GM23338 (cell line): ENCODE data around the gene EPPIN. TPM values are rescaled to one million over a fixed set of nuclear protein-coding genes. Genes with fewer than 3 reads are reported as not detected.

ENCODE experiments used
- ATAC-seq: fragments of 200-7000 bp; cut with Tn5 transposase; 3 replicates; pipeline ENCODE4 v1.9.1; 2020
- DNase-seq: peaks from one replicate; pipeline ENCODE4 v3.0.0-alpha.2; 2015; ENCODE audit warnings: low spot score
- H2AFZ ChIP-seq: fragments of 200-600 bp; sonication (generic); 2 replicates; pipeline ENCODE4 v1.8.0; 2016; ENCODE audit warnings: antibody characterized with exemption, mild to moderate bottlenecking, moderate library complexity
- H3F3A ChIP-seq: fragments of 200-600 bp; sonication (generic); replicated peaks from 2 replicates; pipeline ENCODE4 v1.8.0; 2017; ENCODE audit warnings: antibody characterized with exemption, mixed run types, low read depth
- H3K27ac ChIP-seq: fragments of 200-600 bp; sonication (generic); 2 replicates; pipeline ENCODE4 v1.6.1; 2016; ENCODE audit warnings: low read depth
- H3K27me3 ChIP-seq: fragments of 200-600 bp; sonication (generic); 2 replicates; pipeline ENCODE4 v1.8.0; 2016; ENCODE audit warnings: mild to moderate bottlenecking, mixed run types, moderate library complexity; ENCODE audit not compliant: insufficient read depth
- H3K36me3 ChIP-seq: fragments of 200-600 bp; sonication (generic); 2 replicates; pipeline ENCODE4 v1.8.0; 2016; ENCODE audit warnings: mild to moderate bottlenecking; ENCODE audit not compliant: insufficient read depth
- H3K4me1 ChIP-seq: fragments of 200-600 bp; sonication (generic); 2 replicates; pipeline ENCODE4 v1.8.0; 2016; ENCODE audit warnings: mild to moderate bottlenecking, moderate library complexity; ENCODE audit not compliant: insufficient read depth
- H3K4me2 ChIP-seq: fragments of 200-600 bp; sonication (generic); 2 replicates; pipeline ENCODE4 v1.7.1; 2017; ENCODE audit warnings: mixed run types
- H3K4me3 ChIP-seq: fragments of 200-600 bp; sonication (generic); 2 replicates; pipeline ENCODE4 v1.6.1; 2016; ENCODE audit warnings: mixed run types
- H3K79me2 ChIP-seq: fragments of 200-600 bp; sonication (generic); replicated peaks from 2 replicates; pipeline ENCODE4 v1.8.0; 2017; ENCODE audit warnings: mild to moderate bottlenecking; ENCODE audit not compliant: insufficient read depth
- H3K9me2 ChIP-seq: fragments of 200-600 bp; sonication (generic); 2 replicates; pipeline ENCODE4 v1.8.0; 2017; ENCODE audit not compliant: insufficient read depth
- H4K20me1 ChIP-seq: fragments of 200-600 bp; sonication (generic); replicated peaks from 2 replicates; pipeline ENCODE4 v1.8.0; 2017; ENCODE audit warnings: mild to moderate bottlenecking; ENCODE audit not compliant: insufficient read depth
- H3K27ac Mint-ChIP-seq: 2 replicates; pipeline ENCODE4 v1.8.0; 2020; ENCODE audit warnings: inconsistent platforms, mild to moderate bottlenecking, moderate library complexity, mixed read lengths
- H3K27me3 Mint-ChIP-seq: 3 replicates; pipeline ENCODE4 v1.8.0; 2022; ENCODE audit warnings: low read depth, mild to moderate bottlenecking, moderate library complexity, mixed read lengths, inconsistent platforms; ENCODE audit not compliant: insufficient read depth, poor library complexity
- H3K36me3 Mint-ChIP-seq: 3 replicates; pipeline ENCODE4 v1.8.0; 2021; ENCODE audit warnings: low read depth, mild to moderate bottlenecking, inconsistent platforms, moderate library complexity, mixed read lengths
- H3K4me1 Mint-ChIP-seq: 3 replicates; pipeline ENCODE4 v1.8.0; 2020; ENCODE audit warnings: mild to moderate bottlenecking, inconsistent platforms, mixed read lengths
- H3K4me3 Mint-ChIP-seq: 3 replicates; pipeline ENCODE4 v1.8.0; 2021; ENCODE audit warnings: moderate library complexity, mild to moderate bottlenecking, inconsistent platforms, mixed read lengths
- H3K9me3 Mint-ChIP-seq: 3 replicates; pipeline ENCODE4 v1.8.0; 2020; ENCODE audit warnings: moderate library complexity, mild to moderate bottlenecking, inconsistent platforms, mixed read lengths
- CREB1 ChIP-seq: fragments of 250-450 bp; sonication (Bioruptor Pico); IDR thresholded peaks from 2 replicates; pipeline ENCODE4 v1.5.0; 2020; ENCODE audit warnings: low read depth, mild to moderate bottlenecking, moderate library complexity
- CTCF ChIP-seq, 2 experiments: fragments of 200-600 bp in 1 of 2; sonication (generic) in 1 of 2; conservative IDR thresholded peaks; 2 replicates each; pipeline versions ENCODE4 v1.5.1 to v1.6.1; 2016 to 2017; ENCODE audit warnings: antibody characterized with exemption in 2 of 2, low read depth in 2 of 2, mild to moderate bottlenecking in 2 of 2, moderate library complexity in 1 of 2
- EZH2 ChIP-seq: fragments of 200-600 bp; sonication (generic); IDR thresholded peaks from one replicate; pipeline ENCODE4 v1.8.0; 2017; ENCODE audit warnings: antibody characterized with exemption, mild to moderate bottlenecking, low read depth; ENCODE audit not compliant: unreplicated experiment
- EZH2phosphoT487 ChIP-seq: fragments of 200-600 bp; sonication (generic); IDR thresholded peaks from one replicate; pipeline ENCODE4 v1.8.1; 2018; ENCODE audit warnings: antibody characterized with exemption; ENCODE audit not compliant: unreplicated experiment
- JUNB ChIP-seq: IDR thresholded peaks from one replicate; pipeline ENCODE4 v1.6.1; 2016; ENCODE audit warnings: antibody characterized with exemption; ENCODE audit not compliant: unreplicated experiment
- NANOG ChIP-seq: IDR thresholded peaks from 2 replicates; pipeline ENCODE4 v1.6.1; 2016; ENCODE audit warnings: antibody characterized with exemption, borderline replicate concordance
- POLR2AphosphoS5 ChIP-seq: IDR thresholded peaks from 2 replicates; pipeline ENCODE4 v1.6.1; 2016; ENCODE audit warnings: antibody characterized with exemption, low read depth
- REST ChIP-seq: IDR thresholded peaks from one replicate; pipeline ENCODE4 v1.6.1; 2018; ENCODE audit warnings: antibody characterized with exemption; ENCODE audit not compliant: unreplicated experiment
- STAT1 ChIP-seq: IDR thresholded peaks from one replicate; pipeline ENCODE4 v1.6.1; 2016; ENCODE audit warnings: antibody characterized with exemption; ENCODE audit not compliant: unreplicated experiment
- ZNF114 ChIP-seq: fragments of 250-450 bp; sonication (Bioruptor Pico); IDR thresholded peaks from 2 replicates; pipeline ENCODE4 v1.5.0; 2020; ENCODE audit warnings: mild to moderate bottlenecking, moderate library complexity
- ZNF331 ChIP-seq: fragments of 250-450 bp; sonication (Bioruptor Pico); IDR thresholded peaks from 2 replicates; pipeline ENCODE4 v1.5.0; 2020; ENCODE audit warnings: low read depth, mild to moderate bottlenecking, moderate library complexity
- polyA plus RNA-seq: library from polyadenylated mRNA; unstranded; fragments of >200 nt; fragmentation: Nextera tagmentation; extraction: Ambion mirVana; gene quantifications from 2 replicates; pipeline ENCODE4 v1.2.1, GENCODE V29; 2016
- total RNA-seq: library from RNA; depleted of rRNA; stranded (reverse); fragments of >200 nt; shearing (Covaris generic); gene quantifications from 2 replicates; pipeline ENCODE4 v1.2.3, GENCODE V29; 2014
- TF ChIP-seq, protein P1 (sequence below): fragments of 250-450 bp; sonication (Bioruptor Pico); IDR thresholded peaks from 2 replicates; pipeline ENCODE4 v1.5.0; 2020; ENCODE audit warnings: mild to moderate bottlenecking, moderate library complexity
- TF ChIP-seq, protein P2 (sequence below): IDR thresholded peaks from 2 replicates; pipeline ENCODE4 v1.6.1; 2016; ENCODE audit warnings: antibody characterized with exemption

EPPIN gene
- total and polyA plus RNA-seq, 2 experiments from 2014 or later = 0.78 TPM; not detected in 1

- Mint-ChIP-seq H3K4me3 (no peak overlapping the region), H3K27ac (no peak overlapping the region; the same call in 1 of the 2 replicates), H3K36me3 (peaks cover 7% of the 10 kb centered on the region; the same call in 2 of the 3 replicates), H3K9me3 (peaks cover 7% of the 10 kb centered on the region), H3K4me1 (no peaks in the 10 kb centered on the region), H3K27me3 (no peaks in the 10 kb centered on the region)
- Histone ChIP-seq H3K4me3 (no peak overlapping the region), H3K9me2 (no peaks in the 10 kb centered on the region), H3K27me3 (no peaks in the 10 kb centered on the region), H4K20me1 (no peaks in the 10 kb centered on the region), H2AFZ (no peak overlapping the region), H3K36me3 (no peaks in the 10 kb centered on the region), H3F3A (no peaks in the 10 kb centered on the region), H3K79me2 (no peaks in the 10 kb centered on the region), H3K4me1 (peaks cover 6% of the 10 kb centered on the region), H3K4me2 (no peak overlapping the region), H3K27ac (no peak overlapping the region)
- DNase-seq = peak; percentile 26
- TF ChIP-seq REST (no peak), CTCF (conservative IDR thresholded peaks at IDR 0.05; ENCODE audit: low read depth in 2 of 2) (no peak), EZH2 (no peak), JUNB (no peak), POLR2AphosphoS5 (no peak), NANOG (no peak), EZH2phosphoT487 (no peak), CREB1 (CRISPR knock-in tag) (no peak), ZNF114 (CRISPR knock-in tag) (no peak), STAT1 (no peak), ZNF331 (CRISPR knock-in tag) (no peak)
- TF ChIP-seq, protein P1, sequence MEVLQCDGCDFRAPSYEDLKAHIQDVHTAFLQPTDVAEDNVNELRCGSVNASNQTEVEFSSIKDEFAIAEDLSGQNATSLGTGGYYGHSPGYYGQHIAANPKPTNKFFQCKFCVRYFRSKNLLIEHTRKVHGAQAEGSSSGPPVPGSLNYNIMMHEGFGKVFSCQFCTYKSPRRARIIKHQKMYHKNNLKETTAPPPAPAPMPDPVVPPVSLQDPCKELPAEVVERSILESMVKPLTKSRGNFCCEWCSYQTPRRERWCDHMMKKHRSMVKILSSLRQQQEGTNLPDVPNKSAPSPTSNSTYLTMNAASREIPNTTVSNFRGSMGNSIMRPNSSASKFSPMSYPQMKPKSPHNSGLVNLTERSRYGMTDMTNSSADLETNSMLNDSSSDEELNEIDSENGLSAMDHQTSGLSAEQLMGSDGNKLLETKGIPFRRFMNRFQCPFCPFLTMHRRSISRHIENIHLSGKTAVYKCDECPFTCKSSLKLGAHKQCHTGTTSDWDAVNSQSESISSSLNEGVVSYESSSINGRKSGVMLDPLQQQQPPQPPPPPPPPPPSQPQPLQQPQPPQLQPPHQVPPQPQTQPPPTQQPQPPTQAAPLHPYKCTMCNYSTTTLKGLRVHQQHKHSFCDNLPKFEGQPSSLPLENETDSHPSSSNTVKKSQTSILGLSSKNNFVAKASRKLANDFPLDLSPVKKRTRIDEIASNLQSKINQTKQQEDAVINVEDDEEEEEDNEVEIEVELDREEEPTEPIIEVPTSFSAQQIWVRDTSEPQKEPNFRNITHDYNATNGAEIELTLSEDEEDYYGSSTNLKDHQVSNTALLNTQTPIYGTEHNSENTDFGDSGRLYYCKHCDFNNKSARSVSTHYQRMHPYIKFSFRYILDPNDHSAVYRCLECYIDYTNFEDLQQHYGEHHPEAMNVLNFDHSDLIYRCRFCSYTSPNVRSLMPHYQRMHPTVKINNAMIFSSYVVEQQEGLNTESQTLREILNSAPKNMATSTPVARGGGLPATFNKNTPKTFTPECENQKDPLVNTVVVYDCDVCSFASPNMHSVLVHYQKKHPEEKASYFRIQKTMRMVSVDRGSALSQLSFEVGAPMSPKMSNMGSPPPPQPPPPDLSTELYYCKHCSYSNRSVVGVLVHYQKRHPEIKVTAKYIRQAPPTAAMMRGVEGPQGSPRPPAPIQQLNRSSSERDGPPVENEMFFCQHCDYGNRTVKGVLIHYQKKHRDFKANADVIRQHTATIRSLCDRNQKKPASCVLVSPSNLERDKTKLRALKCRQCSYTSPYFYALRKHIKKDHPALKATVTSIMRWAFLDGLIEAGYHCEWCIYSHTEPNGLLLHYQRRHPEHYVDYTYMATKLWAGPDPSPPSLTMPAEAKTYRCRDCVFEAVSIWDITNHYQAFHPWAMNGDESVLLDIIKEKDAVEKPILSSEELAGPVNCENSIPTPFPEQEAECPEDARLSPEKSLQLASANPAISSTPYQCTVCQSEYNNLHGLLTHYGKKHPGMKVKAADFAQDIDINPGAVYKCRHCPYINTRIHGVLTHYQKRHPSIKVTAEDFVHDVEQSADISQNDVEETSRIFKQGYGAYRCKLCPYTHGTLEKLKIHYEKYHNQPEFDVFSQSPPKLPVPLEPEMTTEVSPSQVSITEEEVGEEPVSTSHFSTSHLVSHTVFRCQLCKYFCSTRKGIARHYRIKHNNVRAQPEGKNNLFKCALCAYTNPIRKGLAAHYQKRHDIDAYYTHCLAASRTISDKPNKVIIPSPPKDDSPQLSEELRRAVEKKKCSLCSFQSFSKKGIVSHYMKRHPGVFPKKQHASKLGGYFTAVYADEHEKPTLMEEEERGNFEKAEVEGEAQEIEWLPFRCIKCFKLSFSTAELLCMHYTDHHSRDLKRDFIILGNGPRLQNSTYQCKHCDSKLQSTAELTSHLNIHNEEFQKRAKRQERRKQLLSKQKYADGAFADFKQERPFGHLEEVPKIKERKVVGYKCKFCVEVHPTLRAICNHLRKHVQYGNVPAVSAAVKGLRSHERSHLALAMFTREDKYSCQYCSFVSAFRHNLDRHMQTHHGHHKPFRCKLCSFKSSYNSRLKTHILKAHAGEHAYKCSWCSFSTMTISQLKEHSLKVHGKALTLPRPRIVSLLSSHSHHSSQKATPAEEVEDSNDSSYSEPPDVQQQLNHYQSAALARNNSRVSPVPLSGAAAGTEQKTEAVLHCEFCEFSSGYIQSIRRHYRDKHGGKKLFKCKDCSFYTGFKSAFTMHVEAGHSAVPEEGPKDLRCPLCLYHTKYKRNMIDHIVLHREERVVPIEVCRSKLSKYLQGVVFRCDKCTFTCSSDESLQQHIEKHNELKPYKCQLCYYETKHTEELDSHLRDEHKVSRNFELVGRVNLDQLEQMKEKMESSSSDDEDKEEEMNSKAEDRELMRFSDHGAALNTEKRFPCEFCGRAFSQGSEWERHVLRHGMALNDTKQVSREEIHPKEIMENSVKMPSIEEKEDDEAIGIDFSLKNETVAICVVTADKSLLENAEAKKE = no peak
- TF ChIP-seq, protein P2, sequence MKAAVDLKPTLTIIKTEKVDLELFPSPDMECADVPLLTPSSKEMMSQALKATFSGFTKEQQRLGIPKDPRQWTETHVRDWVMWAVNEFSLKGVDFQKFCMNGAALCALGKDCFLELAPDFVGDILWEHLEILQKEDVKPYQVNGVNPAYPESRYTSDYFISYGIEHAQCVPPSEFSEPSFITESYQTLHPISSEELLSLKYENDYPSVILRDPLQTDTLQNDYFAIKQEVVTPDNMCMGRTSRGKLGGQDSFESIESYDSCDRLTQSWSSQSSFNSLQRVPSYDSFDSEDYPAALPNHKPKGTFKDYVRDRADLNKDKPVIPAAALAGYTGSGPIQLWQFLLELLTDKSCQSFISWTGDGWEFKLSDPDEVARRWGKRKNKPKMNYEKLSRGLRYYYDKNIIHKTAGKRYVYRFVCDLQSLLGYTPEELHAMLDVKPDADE = no peak
- ATAC-seq = no peak
Measured at GRCh38 chr20:45588800-45589199, 41.6 kb upstream of the EPPIN start.
